GM21825 (cell line): Measurements from ENCODE around the gene AGBL4.
"Not testable (repeated sequence)": the region's sequence is repeated elsewhere in the genome, so short reads cannot be mapped to it uniquely, and the experiment has no call there.

Experiments
- ATAC-seq: cut with Tn5 transposase; IDR thresholded peaks from one replicate; pipeline ENCODE4 v1.9.1; 2021; ENCODE audit warnings: mild to moderate bottlenecking, moderate library complexity; ENCODE audit not compliant: unreplicated experiment

Gene AGBL4

GRCh38 chr1:48523558-48523957 is 1500.2 kb downstream of the AGBL4 start:
- no peak for ATAC-seq

DNA sequence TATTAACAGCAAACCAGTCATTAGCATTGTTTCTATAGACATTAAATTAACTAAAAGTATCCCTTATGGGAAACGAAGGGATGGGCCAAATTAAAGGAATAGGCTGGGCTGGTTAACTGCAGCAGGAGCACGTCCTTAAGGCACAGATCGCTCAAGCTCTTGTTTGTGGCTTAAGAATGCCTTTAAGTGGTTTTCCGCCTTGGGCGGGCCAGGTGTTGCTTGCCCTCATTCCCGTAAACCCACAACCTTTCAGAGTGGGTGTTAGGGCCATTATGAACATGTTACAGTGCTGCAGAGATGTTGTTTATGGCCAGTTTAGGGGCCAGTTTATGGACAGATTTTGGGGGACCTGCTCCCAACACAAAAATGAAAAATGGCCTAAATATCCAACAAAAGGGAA is 1503.9 kb downstream of the AGBL4 start:
- ATAC-seq, result not testable (repeated sequence)

- ATAC-seq, result no peak
Measured at GRCh38 chr1:48506870-48507269, 1516.9 kb downstream of the AGBL4 start.

GRCh38 chr1:48500541-48501450 is 1523.0 kb downstream of the AGBL4 start:
- no peak for ATAC-seq

- ATAC-seq, result no peak
Measured at GRCh38 chr1:48499211-48499735, 1524.5 kb downstream of the AGBL4 start.

- peak; percentile 81 for ATAC-seq
Measured at GRCh38 chr1:48498096-48498791, 1525.5 kb downstream of the AGBL4 start.

DNA sequence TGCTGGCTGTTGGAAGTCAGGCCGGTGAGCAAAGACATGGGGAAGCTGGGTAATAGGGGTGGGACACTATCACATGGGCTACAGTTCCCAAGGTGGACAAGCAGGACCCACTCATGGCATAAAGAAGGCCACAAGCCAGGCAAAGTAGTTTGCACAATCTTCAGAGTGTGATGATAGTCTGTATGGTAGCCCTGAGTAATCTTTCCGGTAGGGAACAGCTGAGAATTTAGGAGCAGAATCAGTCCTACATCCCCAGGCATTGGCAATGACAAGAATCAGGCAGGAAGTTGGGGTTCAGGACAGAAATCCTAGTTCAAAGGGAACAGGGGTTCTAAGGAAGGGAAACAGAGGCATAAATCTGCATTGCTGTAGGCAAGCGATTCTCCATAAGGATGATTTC is 1527.8 kb downstream of the AGBL4 start:
- no peak for ATAC-seq

- no peak for ATAC-seq
Measured at GRCh38 chr1:48495166-48495565, 1528.6 kb downstream of the AGBL4 start.

DNA sequence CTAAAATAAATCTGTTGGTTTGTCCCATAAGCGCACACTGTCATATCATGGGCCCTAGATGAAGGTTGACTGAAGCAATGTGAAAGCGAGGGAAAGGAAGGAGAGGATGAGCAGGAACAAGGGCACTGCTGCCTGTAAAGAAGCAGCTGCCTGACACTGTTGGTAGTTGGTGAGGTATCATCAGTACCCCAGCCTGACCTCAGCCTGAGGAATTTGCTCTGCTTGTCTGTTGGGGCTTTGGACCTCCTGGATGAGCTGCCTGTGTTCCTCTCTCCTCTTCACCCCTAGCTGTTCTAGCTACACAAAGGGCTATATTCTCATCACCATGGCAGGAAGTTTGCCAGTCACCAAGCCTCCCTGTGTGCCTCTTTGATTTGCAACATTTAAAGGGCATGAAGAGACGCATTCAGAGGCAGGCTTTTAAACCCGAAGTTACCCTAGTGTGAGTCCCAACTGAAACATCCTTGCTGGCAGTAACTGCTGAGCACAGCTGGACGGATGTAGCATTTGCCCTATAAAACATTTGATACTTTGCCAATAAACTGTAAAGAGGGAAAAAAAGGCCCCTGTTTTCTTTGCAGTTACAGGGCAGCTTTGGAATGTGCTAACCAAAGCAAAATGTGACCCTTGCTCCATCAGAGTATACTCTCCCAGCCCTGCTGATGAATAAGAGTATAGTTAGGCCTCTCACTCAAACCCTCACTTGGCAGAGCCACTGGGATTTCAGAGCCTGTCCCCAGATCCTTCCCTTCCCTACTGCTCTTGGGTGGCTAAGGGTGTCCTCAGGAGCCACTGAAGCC is 1529.6 kb downstream of the AGBL4 start:
- no peak for ATAC-seq

GRCh38 chr1:48493041-48493440 is 1530.7 kb downstream of the AGBL4 start:
- no peak for ATAC-seq

DNA sequence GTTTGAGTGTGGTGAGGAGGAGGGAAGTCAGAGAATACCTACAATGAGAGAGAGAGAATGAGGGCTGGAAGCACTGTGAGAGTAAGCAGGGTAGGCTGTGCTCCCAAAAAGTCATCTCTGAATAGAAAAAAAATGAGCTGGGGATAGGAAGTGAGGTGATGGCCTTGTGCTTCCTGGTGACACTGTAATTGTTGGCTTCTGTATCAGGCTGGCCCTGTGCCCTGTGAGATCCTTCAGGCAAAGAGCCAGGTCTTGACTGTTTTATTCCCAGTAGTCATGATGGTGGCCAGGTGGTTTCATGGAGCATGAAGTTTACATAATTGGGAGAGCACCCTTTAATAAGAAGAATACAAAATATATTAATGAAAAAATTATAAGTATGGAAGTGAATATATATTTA is 1531.4 kb downstream of the AGBL4 start:
- no peak for ATAC-seq

DNA sequence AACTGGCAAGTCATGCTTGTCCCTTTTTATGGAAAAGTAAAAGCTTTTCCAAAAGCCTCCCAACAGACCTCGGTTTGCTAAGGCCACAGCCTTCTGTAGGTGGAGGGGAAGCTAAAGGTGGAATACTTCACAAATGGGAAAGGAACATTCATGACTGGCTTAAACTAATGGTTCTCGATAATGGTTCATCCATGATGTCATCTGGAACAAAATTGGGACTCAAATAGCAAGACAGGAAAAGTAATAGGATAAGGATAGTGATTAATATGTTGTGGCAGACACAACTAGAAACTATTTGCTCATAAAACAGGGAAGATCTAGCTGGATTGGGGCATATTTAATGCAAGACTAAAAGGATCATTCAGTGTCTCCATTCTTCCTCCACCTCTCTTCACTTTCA is 1535.0 kb downstream of the AGBL4 start:
- no peak for ATAC-seq
